Stimulated activated CD8-positive, alpha-beta memory T cell treated with anti-CD3 and anti-CD28 coated beads, Interleukin-7, amount 100 ng/mL, for 4 hours (primary cell): ENCODE results near the gene RNF138.
"Not testable (repeated sequence)": the region's sequence is repeated elsewhere in the genome, so short reads cannot be mapped to it uniquely, and the experiment has no call there.

Source experiments
- DNase-seq, 2 donors: peaks; one replicate each; pipeline ENCODE4 v3.0.0-alpha.2; 2020; ENCODE audit warnings: low read depth in 2 of 2

RNF138 gene, protein sequence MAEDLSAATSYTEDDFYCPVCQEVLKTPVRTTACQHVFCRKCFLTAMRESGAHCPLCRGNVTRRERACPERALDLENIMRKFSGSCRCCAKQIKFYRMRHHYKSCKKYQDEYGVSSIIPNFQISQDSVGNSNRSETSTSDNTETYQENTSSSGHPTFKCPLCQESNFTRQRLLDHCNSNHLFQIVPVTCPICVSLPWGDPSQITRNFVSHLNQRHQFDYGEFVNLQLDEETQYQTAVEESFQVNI

DNA sequence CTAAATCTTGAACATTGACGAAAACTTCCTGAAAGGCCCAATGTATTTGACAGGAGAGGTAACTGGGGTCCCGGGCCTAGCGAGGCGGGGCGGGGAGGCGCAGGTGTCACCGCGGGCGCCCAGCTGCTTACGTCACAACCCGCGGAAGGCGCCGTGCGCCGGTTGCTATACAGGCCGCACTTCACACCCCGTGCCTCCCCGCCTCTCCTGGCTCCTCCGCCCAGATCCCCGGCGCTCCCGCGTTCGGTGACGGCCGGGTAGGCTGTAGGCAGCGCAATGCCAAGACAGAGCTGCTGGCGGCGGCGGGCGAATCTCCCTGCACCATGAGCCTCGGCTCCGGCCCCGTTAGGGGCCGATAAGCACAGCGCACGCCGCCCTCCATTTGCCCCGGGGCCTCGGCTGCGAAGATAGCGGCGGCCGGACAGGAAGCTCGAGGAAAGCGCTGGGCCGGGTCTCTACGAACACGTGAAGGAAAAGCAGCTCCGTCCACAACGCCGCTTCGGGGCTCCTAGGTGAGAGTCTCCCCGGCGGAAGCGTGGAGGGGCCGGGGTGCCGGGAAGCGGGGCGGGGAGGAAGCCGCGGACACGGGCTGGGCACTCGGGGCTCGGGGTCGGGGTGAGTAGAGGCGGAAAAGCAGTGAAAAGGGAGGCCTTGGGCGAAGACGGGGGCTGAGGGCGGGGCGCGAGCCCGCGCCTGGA lies at the start of gene RNF138:
Gene RNF138 (plus strand): TSS at position 151 of the 698 bp plus-strand sequence. CDS start 903 bp downstream, outside the sequence.
- peak; percentile 77 to 84 for DNase-seq

DNA sequence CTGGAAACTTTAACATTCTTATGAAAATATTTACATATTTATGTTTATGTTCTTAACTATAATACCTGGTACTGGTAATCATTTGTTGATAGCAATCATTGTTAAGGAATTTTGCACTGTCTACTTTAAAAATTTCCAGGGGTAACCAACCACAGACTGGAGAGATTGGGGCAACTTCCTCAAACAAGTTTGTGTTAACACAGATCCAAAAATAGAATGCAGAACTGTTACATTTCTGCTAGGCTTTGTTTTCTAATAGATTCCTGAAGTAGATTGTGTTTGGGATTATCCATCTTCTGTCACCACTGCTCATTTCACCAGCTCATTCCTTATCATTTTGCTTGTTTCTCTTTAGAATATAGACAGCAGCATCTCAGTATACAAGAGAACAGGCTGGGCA lies 49.3 kb upstream of the RNF138 start:
- DNase-seq: no peak

DNA sequence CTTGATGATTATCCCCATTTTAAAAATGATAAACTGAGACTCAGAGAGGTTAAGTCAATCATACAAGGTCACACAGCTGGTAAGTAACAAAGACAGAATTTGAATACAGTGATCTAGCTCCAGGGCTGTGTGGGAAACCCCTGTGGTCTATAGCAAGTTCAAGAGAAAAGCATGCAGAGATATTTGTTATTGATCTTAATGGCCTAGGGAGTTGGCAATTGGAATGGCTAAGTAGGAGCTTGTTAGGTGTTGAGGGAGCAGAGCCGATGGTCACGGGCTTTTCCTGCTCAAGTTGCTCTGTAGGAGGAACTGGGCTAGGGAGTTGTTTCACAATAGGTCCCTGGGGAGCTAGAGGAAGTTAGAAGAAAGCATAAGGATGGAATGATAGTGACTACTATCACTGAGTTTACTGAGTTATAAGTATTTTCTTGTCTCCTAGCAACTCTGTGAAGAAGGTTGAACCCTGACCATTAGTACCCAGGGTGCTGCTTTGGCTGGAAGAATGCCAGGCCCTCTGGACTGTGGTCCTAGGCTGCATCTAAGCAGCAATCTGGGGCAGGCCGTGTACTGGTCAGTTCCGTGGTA lies 43.1 kb upstream of the RNF138 start:
- DNase-seq: no peak

DNA sequence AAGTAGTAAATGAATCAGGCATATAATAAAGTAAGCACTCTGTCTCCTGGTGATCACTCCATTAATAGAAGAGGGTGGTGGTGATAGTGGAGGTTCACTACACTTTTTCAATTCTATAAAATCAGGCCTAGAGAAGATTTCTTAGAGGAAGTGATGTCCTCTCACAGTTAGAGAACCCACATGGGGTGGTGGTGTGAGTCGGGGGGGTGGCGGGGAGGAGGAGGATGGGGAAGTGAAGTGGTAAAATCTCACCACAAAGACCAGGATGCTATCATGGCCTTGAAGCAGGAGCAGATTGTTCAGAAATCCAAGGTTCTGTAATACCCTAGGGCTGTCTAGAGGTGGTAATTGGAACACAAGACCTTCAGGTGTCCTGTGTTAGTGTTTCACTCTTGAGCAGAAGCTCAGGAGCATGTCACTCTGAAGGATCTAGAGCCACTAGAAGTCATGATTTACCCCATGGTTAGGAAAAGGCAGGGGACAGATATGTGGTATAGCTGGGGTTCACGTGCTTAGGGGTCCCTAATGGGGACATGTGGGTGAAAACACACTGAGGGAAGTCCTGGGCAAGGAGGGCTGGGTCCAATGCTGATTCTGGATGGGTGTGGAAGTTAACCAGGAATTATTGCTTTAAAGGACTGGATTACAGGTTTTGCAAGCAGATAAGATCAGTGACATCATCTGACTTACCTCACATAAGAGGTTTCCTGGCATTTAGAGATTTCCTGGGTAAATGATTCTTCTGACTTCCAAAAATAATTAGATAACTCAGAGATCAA lies 42.1 kb upstream of the RNF138 start:
- peak; percentile 23 to 39 for DNase-seq

DNA sequence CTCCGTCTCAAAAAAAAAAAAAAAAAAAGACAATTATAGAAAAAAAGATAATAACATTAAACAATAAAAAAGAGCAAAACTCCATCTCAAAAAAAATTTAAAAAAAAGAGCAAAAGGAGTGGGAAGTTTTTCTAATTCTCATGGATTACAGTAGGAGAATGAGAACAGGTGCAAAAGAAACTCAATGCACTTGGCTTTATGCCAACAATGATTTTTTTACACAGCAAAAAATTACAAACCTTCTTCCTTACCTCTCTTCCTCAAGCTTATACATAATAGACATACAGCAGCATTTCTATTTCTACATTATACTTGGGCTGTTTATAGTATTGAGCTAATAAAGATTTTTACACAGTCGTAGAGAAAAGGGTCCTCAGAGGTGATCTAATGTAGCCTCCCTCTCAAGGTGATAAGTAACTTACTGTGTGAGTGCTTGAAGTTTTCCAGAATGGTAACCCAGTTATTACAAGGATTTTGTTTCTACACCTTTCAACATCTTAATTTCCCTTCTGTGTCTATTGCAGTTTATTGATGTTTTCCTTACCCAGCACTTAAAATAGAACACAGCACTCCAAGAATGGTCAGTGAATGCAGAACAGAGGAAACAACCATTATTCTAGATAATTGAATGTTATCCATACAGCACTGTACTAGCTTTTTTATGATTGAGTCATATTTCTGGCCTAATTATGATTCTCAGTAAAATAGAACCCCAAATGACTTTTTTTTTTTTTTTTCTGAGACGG lies 34.9 kb upstream of the RNF138 start:
- DNase-seq: no peak

DNA sequence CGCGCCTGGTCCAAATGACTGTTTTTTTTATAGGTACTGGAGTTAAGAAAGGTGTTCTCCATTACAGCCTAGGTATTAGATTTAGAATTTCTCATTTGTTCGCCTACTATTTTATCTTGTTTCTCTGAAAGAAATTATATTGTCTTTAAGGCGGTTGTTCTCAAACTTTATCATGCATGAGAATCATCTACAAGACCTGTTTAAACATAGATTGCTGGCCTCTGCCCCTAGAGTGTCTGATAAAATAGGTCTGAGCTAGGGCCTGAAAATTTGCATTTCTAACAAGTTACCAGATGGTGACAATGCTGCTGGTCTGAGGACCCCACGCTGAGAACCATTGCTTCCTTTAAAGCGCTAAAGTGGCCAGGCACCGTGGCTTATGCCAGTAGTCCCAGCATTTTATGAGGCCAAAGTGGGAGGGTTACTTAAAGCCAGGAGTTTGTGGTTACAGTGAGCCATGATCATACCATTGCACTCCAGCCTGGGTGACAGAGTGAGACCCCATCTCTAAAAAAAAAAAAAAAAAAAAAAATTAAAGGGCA lies 34.0 kb upstream of the RNF138 start:
- no peak for DNase-seq

DNA sequence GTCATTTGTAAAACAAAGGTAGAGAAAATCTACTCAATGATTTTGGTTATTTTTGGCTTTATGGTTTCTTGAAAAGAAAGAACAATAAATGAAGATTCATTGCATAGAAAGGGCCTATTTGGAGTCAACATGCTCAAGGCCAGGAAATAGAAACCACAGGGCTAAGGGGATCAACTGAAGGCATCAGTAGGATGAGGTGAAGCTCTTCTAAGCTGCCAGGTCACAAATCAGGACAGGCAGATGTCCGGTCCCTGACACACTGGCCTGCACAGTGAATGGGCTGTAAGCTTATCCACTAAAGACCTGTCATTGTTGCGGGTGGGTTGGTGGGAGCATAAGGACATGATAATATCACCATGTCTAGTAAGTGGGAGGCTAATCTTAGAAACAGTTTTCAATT lies 31.6 kb upstream of the RNF138 start:
- DNase-seq: no peak

DNA sequence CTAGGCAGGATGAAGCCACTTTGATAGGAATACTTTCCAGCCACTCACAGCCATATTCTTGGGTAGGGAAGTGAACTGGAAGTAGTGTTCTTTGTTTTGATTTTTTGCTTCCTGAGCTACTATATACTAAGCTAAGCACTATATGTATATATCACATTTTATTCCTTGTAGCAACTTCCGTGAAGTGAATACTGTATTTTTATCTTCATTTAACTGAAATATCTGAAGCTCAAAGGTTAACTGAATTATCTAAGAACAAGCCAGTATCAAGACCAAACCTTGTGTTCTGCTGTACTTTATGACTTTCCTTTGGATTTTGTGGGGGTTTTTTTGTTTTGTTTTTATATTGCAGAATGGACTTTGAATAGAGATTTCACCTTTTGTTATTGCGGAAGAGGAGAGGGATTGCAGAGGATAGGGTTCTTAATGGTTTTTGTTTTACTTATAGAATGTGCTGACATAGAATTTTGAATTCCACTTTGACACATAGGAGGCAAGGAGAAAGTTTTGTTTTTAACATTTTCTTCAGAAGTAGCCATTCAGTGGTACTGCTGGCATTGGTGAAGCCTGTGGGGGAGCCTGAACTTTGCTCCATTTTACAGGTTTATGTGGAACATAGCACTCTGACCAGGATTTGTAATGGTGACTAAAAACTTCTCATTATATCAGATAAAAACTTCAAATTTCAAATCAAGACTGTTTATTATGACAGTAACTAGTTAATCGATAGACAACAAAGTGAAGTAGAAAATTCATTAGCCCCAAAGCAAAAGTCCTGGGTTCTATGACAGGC lies 24.1 kb upstream of the RNF138 start:
- no peak for DNase-seq

DNA sequence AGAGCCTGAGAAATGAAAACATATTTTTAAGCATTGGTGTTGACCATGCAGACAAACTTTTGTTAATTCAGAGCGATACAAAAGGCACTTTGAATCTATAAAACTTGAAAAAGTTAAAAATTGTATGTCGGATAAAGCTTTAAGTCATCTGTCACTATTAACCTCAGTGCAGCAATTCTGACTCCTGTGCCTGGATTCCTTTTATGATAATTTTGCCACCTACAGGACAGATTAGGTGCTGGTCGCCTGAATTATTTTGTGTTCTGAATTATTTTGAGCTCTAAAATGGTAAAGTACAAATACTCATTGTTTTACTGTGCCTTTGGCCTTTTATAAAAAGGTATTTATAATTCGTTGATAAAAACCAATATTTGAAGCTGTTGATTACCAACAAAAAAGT lies 19.4 kb upstream of the RNF138 start:
- DNase-seq: no peak

DNA sequence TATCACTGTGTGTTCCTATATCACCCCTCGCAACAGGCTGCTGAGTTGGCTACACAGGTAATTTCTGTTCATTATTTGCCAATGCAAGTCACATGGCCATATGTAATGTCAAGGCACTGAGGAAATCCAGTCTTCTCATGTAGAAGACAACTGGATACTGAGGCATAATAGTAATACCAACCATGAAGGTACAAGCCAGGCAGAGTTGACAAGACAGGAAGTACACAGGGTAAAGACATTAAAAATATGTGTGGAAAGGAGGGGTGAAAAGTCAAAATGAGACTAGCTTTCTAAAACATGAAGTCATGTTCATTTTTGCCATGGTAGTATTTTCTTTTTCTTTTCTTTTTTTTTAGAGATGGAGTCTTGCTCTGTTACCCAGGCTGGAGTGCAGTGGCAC lies 17.5 kb upstream of the RNF138 start:
- no peak for DNase-seq

DNA sequence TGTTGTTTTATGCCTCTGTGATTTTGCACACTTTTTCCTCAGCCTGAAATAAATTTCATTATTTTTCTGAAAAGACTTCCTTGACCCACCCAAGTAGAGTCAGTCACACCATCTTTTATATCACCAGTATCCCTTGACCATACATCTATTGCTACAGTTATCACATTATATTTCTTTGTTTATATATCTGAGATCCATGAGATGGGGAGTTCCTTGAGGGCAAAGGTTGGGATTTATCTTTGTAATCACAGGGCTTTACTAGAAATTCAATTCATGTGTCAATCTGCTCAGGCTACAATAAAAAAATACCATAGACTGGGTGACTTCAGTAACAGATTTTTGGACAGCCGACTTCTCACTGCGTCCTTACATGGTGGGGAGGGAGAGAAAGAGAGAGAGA lies 12.8 kb upstream of the RNF138 start:
- no peak for DNase-seq

DNA sequence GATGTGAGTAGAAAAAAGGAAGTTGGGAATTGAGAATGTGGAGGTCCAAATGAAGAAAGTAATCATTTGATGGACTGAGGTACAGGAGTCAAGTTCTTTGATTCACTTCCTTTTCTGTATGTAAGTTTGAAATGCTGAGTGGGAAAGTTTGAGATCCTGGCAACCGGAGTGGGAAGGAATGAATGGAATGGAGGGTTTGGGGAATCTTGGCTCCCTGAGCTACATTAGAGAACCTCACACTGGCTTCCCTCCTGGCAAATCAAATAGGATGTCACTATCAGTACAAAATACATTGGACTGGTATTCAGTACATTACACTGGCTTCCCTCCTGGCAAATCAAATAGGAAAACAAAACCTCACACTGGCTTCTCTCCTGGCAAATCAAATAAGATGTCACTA lies 9.8 kb upstream of the RNF138 start:
- DNase-seq: no peak

DNA sequence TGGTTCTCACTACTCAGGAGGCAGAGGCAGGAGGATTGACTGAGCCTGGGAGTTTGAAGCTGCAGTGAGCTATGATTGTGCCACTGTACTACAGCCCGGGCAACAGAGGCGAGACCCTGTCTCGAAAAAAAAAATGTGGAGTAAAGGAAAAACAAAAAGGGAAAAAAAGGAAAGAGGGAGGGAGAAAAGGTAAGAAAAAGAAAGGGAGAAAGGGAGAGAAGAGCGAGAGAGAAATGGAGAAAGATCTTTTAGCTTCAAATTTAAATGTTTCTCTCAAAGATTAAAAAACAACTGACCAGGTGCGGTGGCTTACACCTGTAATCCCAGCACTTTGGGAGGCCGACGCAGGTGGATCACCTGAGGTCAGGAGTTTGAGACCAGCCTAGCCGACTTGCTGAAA lies 7.9 kb upstream of the RNF138 start:
- no peak for DNase-seq

DNA sequence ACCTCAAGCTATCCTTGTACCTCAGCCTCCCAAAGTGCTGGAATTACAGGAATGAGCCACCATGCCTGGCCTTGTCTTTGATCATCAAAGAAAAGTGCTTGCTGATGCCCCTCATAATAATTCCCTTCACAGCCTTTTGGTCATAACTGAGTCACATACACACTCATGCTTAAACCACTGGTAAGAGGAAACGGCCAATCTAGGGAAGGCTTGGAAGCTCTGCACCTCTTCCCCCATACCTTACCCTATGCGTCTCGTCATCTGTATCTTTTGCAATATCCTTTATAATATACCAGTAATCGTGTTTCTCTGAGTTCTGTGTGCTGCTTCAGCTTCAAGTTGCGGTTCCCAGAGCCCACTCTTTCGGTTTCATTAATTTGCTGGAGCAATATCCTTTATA lies 4.8 kb upstream of the RNF138 start:
- no peak for DNase-seq

DNA sequence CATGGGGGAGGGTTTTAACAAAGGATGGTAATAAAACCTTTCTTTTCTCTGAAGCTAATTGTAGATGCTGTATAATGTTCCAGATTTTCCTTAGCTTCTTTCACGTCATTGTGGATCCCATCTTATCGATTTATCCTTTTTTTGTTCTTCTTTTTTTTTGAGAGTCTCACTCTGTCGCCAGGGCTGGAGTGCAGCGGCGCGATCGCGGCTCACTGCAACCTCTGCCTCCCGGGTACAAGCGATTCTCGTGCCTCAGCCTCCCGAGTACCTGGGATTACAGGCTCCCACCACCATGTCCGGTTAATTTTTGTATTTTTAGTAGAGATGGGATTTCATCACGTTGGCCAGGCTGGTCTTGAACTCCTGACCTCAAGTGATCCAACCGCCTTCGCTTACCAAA lies 843 bp upstream of the RNF138 start:
- DNase-seq: not testable (repeated sequence)

DNA sequence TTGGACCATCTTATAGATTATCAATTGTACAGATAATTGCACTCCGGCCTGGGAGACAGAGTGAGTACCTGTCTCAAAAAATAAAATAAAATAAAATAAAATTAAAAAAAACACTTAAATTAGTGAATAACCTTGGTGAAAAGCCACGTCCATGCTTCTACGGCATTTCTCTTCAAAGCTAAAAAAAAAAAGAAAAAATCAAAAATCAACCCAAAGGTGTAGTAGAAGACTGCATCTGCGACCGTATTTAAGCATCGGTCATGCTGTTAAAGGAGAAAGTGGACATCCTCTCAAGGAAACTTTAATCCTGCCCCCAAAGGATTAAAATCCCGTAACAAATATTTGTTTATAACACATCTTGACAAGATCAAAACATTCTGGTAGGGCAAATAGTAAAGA lies 350 bp upstream of the RNF138 start:
- DNase-seq: no peak

DNA sequence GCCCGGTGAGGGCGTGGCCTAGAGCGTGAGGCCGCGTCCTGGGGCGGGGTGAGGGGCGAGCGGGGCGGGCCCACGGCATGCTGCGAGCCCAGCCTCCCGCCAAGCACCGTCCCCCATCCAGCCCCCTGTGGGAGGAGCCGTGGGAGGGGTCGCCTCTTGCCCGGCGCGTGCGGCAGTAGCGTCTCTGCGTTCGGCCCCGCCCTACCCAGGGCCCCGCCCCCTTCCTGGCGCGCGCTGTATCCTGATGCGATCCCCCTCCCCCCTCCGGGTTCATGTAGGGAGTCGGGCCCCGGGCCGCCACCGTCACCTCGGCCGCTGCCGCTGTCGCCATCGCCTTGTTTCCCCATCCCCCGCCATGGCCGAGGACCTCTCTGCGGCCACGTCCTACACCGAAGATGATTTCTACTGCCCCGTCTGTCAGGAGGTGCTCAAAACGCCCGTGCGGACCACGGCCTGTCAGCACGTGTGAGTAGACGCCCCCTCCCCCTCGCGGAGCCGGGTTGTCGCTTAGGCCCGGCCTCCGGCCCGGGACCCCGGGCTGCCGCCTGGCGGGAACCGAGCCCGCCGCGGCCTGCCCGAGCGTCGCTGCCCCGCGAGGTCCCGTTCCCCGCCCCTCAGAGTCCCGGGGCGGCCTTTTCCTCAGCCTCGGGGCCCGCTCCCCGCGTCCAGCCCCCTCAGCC lies 888 bp downstream of the RNF138 start:
- peak; percentile 98 to 100 for DNase-seq

DNA sequence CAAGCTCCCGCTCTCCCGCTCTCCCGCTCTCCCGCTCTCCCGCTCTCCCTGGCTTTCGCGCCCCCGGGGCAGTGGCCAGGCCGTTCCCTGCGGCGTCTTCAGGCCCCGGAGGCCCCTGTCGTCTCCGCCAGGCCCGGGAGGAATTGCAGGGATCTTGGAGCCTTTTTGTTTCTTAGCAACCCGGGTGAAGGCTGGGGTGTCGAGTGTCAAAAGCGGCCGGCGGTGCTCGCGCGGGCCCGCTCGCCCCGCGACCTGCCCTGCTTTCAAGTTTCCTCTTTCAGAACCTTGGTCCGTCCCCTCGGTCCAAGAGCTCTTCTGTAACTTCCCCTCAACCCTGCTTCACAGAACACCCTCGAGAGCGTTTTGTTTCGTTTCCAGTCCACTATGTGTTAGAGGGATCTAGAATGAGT lies 1.4 kb downstream of the RNF138 start:
- DNase-seq: peak; percentile 14 to 19

DNA sequence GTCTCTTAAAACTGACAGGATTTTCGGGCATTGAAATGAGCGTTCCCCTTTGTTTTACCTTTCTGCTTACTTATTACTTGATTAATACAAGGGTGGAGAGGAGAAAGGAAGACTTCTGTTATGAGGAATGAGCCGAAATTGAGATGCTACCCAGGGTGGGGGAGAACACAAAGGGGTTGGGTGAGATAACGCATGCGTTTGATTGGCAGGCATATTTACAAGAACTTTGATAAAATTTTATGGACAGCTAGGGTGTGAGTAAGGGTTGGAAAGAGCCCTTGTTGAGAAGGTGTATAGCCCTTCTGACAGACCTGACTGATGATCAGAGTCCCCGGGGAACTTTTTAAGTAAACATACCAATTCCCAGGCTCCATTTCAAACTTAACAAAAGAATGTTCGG lies 1.8 kb downstream of the RNF138 start:
- DNase-seq: no peak
